ENCODE results near the gene KDM2A.
"Not testable (repeated sequence)": the region's sequence is repeated elsewhere in the genome, so short reads cannot be mapped to it uniquely, and the experiment has no call there.

The KDM2A gene

DNA sequence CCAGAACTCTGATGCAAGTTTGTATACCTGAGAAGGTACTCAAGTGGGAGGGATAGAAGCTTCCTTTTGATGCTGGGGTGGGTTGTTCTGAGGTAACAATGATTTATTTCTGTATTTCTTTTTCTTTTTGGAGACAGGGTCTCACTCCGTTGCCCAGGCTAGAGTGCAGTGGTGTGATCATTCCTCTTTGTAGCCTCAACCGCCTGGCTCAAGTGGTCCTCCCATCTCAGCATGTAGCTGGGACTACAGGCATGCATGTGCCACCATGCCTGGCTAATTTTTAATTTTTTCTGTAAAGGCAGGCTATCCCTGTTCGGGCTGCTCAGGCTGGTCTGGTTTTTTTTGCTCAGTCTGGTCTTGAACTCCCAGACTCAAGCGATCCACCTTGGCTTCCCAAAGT lies 7.9 kb downstream of the KDM2A start:
- no peak for TF ChIP-seq ZNF274 (IDR thresholded peaks at IDR 0.05; ENCODE audit: low read depth, low read length)
- H3K4me3 ChIP-seq (ENCODE audit: low read length), result no peak overlapping the region

DNA sequence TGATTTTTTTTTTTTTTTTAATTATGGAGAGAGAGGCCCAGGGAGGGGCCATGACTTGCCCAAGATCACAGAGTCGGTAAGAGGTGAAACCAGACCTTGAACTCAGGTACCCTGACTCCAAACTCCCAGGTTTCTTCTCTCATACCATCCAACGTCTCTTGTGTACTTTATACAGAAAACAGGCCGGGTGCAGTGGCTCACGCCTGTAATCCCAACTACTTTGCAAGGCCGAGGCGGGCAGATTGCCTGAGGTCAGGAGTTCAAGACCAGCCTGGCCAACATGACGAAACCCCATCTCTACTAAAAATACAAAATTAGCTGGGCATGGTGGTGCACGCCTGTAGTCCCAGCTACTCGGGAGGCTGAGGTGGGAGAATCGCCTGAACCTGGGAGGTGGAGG lies 11.8 kb downstream of the KDM2A start:
- not testable (repeated sequence) for H3K4me3 ChIP-seq (ENCODE audit: low read length)

DNA sequence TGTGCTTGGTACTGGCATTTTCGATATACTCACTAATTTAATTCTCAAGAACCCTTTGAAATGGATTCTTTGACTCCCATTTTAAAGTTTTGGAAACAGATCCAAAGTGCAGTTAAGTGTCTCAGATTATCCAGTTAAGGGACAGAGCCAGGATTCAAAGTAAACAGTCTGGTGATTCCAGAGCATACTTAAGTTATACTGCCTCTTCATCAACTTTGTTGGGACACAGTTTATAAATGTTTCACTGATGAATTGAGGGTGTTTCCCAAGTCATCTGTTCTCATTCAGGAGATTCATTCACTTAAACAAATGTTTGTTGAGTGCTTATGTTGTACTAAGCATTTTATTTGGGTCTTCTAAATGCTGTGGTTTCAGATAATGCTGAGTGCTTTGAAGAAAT lies 17.1 kb downstream of the KDM2A start:
- H3K4me3 ChIP-seq (ENCODE audit: low read length), result no peak overlapping the region
- no peak for TF ChIP-seq ZNF274 (IDR thresholded peaks at IDR 0.05; ENCODE audit: low read depth, low read length)

DNA sequence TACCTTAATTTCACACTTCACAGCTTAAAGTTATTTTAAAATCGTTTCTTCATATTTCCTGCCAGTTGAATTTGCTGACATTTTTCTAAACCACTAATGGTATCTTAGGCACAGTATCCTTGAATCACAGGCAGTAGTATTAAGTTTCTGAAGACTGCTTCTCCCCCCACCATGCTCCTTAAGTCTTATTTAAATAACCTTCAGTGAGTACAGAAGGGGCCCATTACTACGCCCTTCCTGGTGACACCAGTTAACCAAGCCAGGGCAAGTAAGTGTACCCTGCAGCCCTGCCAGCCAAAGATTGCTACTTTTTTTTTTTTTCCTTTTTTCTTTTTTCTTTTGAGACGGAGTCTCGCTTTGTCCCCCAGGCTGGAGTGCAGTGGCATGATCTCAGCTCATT lies 19.9 kb downstream of the KDM2A start:
- no peak overlapping the region for H3K4me3 ChIP-seq (ENCODE audit: low read length)
- TF ChIP-seq ZNF274 (IDR thresholded peaks at IDR 0.05; ENCODE audit: low read depth, low read length), result no peak

DNA sequence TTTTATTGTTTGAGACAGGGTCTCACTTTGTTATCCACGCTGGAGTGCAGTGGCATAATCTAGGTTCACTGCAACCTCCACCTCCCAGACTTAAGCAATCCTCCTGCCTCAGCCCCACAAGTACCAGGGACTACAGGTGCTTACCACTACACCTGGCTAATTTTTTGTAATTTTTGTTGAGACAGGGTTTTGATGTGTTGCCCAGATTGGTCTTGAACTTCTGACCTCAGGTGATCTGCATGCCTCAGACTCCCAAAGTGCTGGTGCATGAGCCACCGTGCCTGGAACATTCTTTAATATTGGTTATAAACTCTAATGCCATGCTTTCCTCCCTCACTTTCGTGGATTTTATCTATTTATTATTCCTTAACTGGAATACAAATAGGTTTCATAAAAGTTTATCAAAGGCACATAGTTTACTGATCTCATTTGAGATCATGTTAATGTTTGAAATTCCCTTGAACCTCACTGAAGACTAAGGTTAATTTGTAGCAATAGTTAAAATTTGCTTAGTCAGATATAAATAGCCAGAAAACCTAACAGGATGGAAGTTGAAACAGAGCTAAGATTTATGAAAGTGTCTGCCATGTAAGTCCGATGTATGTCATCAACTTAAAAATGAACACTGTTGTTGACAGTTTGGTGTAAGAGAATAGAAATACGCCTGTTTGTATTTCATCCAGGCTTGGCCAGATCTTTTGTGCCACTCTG lies 27.6 kb downstream of the KDM2A start:
- no peak for TF ChIP-seq ZNF274 (IDR thresholded peaks at IDR 0.05; ENCODE audit: low read depth, low read length)
- H3K4me3 ChIP-seq (ENCODE audit: low read length), result no peak overlapping the region

DNA sequence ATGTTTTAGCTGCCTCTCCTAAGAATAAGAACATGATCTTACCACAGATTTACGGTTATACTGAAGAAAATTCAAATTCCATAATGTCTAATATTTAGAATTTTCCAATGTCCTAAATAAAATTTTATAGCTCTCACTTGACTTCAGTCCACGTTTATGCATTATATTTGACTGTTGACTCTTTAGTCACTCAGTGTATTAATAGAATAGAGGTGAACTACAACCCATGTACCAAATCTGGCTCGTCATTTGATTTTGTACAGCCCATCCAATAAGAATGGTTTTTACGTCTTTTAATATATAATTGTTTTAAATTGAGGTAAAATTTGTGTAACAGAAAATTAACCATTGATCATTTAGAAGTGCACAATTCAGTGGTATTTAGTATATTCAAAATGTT lies 34.9 kb downstream of the KDM2A start:
- no peak overlapping the region for H3K4me3 ChIP-seq (ENCODE audit: low read length)
- TF ChIP-seq ZNF274 (IDR thresholded peaks at IDR 0.05; ENCODE audit: low read depth, low read length), result no peak

DNA sequence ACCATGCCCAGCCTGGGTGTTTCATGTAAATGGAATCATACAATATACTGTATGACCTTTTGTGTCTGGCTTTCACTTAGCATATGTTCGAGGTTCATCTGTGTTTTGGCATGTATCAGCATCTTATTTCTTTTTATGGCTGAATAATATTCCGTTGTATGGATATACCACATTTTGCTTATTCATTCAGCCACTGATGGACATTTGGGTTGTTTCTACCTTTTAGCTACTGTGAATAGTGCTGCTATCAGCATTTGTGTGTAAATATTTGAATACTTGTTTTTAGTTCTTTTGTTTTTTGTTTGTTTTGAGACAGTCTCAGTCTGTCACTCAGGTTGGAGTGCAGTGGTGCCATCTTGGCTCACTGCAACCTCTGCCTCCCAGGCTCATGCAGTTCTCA lies 35.7 kb downstream of the KDM2A start:
- no peak overlapping the region for H3K4me3 ChIP-seq (ENCODE audit: low read length)
- no peak for TF ChIP-seq ZNF274 (IDR thresholded peaks at IDR 0.05; ENCODE audit: low read depth, low read length)

DNA sequence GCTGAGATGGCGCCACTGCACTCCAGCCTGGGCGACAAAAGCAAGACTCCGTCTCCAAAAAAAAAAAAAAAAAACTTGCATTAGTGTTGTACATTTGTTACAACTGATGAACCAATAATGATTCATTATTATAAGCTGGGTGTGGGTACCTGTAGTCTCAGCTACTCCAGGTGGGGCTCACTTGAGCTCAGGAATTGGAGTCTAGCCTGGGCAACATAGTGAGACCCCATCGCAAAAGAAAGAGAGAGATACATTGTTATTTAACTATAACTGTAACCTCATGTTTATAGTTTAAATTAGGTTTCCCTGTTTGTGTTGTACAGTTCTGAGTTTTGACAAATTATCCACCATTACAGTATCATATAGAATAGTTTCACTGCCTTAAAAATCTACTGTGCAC lies 38.6 kb downstream of the KDM2A start:
- no peak overlapping the region for H3K4me3 ChIP-seq (ENCODE audit: low read length)
- TF ChIP-seq ZNF274 (IDR thresholded peaks at IDR 0.05; ENCODE audit: low read depth, low read length), result no peak

DNA sequence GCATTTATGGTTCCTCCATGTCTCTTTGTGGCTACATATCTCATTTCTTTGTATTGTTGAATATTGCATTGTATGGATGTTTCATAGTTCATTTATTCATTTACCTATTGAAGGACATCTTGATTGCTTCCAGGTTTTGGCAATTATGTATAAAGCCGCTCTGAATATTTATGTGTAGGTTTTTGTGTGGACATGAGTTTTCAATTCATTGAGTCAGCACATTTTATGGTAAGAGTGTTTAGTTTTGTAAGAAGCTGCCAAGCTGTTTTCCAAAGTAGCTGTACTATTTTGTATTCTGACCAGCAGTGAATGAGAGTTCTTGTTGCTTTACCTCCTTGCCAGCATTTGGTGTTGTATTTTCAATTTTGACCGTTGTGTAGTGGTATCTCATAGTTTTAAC lies 39.2 kb downstream of the KDM2A start:
- no peak for TF ChIP-seq ZNF274 (IDR thresholded peaks at IDR 0.05; ENCODE audit: low read depth, low read length)
- no peak overlapping the region for H3K4me3 ChIP-seq (ENCODE audit: low read length)

DNA sequence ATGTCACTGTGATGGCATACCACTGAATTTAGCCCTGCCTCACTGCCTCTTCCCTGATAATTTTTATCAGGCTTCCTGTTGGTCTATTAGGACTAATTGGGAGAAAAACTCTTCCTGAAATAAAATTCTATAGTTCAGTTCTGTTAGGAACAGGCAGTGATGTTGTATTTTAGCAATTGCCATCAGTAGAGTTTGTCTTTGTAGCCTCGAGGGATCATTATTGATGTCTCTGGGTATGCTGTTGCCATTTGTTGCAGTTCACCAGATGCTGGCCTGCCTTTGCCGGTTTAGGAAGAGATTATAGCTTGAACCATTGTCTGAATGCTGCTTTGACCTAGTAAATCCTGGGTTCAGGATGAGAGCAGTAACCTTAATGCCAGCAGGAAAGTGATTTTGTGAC lies 41.0 kb downstream of the KDM2A start:
- TF ChIP-seq ZNF274 (IDR thresholded peaks at IDR 0.05; ENCODE audit: low read depth, low read length), result no peak

DNA sequence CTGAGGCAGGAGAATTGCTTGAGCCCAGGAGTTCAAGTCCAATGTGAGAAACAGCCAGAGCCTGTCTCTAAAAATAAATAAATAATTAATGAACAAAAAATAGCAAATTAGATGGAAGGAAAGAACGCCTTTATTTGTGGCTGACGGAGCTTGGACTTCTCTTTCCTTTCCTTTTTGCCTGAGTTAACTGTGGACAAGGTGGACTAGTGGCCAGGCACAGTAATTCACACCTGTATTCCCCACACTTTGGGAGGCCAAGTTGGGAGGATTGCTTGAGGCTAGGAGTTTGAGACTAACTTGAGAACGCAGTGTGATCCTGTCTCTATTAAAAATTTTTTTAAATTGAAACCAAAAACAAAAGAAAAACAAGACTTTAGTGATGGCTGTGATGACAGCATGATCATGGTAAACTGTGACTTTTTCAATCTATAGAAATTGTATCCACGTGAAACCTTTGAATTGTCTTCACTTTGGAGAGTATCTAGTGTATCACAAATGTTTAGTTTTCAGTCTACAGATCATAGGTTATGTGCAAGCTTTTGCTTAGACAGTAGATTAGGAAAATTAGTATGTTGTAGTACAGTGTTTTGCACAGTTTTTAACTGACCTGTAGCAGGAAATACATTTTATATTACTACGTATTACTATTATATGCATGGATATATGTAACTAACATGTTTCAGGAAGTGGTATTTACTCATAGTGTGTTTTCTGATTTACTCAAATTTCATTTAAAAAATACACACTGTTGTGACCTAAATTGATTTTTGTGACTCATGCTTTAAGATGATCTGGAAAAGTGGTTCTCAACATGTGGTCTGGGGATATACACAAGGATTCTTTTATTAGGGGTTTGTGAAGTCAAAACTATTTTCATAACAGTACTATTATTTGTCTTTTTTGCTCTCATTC lies 42.1 kb downstream of the KDM2A start:
- H3K4me3 ChIP-seq (ENCODE audit: low read length), result no peak overlapping the region
- TF ChIP-seq ZNF274 (IDR thresholded peaks at IDR 0.05; ENCODE audit: low read depth, low read length), result no peak

More for the DNA sequence above, 41.0 kb downstream of the KDM2A start:
- H3K4me3 ChIP-seq (ENCODE audit: low read length), result no peak overlapping the region

DNA sequence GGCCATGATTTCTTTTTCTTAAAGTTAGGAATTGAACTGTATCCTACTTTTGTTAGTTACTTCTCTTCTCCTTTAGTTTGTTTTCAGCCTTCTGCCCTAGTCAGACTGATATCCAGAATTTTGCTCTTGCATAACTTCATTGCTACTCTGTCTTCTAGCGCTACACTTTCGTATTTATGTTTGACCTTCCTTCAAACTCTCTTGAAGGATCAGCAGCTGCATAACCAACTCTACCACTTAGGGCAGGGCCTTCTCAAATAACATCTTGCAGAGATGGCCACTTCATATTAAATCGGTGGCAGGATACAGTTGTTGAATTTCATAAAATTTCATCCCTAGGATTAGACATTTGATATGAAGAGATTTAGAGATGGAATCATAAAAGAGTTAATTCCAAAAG lies 43.9 kb downstream of the KDM2A start:
- no peak overlapping the region for H3K4me3 ChIP-seq (ENCODE audit: low read length)
- TF ChIP-seq ZNF274 (IDR thresholded peaks at IDR 0.05; ENCODE audit: low read depth, low read length), result no peak

DNA sequence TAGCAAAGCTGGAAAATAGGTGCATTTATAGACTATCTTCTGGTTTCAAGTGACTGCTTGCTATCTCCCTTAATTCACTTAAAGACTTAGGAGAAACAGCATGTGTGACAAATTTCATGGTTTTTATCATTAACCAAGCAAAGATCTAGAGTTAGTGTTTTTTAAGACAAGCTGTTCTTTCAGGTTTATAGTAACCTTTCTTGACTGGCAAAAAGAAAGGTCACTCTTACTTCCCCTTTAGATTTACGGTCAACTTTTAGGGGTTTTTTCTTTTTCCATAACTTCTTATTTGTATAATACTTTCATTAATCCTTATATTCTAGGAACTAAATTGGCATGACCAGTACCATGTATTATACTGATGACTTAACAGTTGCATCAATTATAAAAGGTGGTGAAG lies 46.6 kb downstream of the KDM2A start:
- TF ChIP-seq ZNF274 (IDR thresholded peaks at IDR 0.05; ENCODE audit: low read depth, low read length), result no peak
- no peak overlapping the region for H3K4me3 ChIP-seq (ENCODE audit: low read length)

DNA sequence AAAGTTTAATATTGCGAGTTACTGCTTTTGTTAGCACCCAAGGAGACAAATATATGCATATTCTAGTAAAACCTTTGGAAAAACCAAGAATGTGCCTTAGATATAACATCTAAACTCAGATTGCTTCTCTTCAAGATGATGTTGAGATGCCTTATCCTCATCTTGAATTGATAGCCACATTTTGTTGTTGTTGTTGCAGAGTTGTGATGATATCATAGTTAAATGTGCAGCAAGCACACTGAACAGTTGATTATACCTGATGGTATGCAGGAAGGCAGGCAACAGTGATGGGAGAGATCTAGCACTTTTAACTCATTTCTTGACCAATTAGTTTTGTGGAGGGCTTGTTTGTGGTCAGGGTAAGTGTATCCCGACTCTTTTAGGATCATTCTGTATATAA lies 48.0 kb downstream of the KDM2A start:
- no peak for TF ChIP-seq ZNF274 (IDR thresholded peaks at IDR 0.05; ENCODE audit: low read depth, low read length)
- H3K4me3 ChIP-seq (ENCODE audit: low read length), result no peak overlapping the region

DNA sequence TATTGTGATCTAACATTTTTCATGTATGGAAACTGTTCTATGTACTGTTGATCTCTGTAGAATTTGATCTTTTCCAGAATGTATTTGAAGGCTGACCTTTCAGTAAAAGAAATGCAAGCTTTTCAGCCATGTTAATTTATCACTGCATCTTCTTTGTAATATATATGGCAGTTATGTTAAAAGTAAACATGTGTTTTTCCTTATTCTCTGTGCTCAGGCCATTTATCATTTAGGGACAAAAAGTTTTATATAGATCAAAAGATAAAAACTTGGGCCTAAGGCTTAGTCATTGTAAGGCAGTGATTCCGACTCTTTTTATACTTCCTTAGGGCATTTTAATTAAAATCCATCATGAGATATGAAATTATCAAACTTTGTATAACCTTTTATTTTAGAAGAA lies 48.7 kb downstream of the KDM2A start:
- no peak overlapping the region for H3K4me3 ChIP-seq (ENCODE audit: low read length)

DNA sequence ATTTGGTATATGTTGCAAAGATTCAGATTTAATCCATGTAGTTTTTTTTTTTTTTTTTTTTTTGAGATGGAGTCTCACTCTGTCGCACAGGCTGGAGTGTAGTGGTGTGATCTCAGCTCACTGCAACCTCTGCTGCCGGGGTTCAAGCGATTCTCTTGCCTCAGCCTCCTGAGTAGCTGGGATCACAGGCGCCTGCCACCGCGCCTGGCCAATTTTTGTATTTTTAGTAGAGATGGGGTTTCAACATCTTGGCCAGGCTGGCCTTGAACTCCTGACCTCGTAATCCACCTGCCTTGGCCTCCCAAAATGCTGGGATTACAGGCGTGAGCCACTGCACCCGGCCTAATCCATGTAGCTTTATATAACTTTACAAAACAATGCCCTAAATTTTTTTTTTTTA lies 49.8 kb downstream of the KDM2A start:
- not testable (repeated sequence) for H3K4me3 ChIP-seq (ENCODE audit: low read length)

More for the DNA sequence above, 48.7 kb downstream of the KDM2A start:
- TF ChIP-seq ZNF274 (IDR thresholded peaks at IDR 0.05; ENCODE audit: low read depth, low read length), result no peak
